HG03558 (cell line): ENCODE data around the gene CRHR1.

Experiments used
- ATAC-seq: cut with Tn5 transposase; IDR thresholded peaks from one replicate; pipeline ENCODE4 v1.9.1; 2021; ENCODE audit warnings: moderate number of reproducible peaks; ENCODE audit not compliant: unreplicated experiment; ENCODE audit errors: extremely low read depth

Gene CRHR1

DNA sequence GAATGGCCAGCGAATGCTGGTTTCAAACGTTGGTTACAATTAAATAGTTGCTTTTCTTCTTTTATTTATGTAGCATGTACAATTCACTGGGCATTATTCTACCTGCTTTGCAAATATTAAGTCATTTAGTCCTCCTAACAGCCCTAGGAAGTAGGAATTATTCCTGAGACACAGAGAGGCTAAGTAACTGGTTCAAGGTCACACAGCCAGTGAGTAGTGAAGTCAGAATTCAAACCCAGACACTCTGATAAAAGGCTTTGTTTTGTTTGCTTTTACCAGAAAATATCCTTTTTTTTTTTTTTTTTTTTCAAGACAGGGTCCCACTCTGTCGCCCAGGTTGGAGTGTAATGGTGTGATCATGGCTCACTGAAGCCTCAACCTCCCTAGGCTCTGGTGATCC lies 2.2 kb downstream of the CRHR1 start:
- no peak for ATAC-seq

DNA sequence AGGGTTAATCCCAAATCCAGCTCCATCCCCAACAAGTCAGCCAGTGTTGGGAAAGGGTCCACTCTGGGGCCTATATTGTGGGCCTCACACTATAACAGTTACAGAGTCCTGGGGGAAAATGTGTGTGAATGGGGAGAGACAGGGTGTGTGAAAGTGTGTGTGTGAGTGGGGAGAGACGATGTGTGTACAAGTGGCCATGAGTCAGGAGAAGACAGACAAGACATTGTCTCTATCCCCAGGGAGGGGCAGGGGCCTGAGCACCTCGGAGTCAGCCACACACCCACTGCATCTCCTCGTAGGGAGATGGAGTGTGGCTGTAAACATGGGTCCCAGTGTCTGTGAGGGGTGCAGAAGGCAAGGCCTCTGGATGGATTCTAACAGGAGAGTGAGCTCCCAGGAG lies 2.9 kb downstream of the CRHR1 start:
- ATAC-seq, result no peak

DNA sequence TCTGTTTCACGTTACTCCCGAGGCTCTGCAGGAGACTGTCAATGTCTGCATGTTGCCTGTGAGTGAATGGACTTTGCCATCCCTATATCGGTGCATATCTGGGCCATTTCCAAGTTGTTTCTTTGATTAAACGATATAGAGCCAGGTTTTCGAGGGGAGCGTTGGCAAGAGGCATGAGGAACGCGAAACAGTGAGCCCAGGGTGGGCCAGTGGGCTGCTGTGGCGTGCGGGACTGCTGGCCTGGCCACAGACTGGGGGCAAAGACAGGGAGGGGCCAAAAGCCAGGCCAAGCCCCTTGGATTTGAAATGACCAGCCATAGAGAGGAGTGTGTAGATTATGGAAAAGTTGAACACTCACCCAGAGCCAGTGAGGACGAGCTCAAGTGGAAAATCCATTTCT lies 3.5 kb downstream of the CRHR1 start:
- ATAC-seq, result no peak

DNA sequence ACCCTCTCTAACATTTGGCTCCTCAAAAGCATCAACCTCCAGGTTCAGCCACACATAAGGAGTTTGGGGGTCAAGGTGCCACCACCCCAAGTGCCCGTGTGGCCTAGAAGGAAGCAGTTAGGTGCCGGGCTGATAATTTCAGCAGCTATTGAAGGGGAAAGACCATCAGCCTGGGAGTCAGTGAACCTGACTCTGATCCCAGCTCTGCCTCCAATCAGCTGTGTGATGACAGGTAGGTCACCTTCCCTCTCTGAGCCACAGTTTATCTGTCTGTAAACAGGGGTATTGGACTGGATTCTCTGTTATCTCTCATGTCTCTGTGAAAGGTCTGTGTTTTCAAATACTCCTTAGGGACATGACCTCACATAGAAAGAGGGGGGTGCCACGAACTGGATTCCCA lies 3.9 kb downstream of the CRHR1 start:
- ATAC-seq, result no peak

DNA sequence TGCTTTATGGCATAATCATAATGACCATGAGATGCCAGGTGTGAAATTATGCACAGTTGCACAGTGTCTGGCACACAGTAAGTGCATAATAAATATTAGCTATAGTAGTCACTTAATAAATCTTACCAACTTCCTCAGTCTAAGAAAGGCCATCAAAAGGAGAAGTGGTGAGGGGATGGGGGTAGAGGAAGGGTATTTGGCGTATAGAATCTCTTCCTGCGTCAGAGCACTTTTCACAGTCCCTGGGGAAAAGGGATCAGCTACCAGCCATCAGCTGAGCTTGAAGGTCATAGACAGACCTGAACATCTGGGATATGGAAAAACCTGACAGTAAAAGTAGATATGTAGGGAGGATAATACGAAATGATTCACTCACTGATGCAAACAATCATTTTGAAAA lies 5.8 kb downstream of the CRHR1 start:
- ATAC-seq, result no peak

DNA sequence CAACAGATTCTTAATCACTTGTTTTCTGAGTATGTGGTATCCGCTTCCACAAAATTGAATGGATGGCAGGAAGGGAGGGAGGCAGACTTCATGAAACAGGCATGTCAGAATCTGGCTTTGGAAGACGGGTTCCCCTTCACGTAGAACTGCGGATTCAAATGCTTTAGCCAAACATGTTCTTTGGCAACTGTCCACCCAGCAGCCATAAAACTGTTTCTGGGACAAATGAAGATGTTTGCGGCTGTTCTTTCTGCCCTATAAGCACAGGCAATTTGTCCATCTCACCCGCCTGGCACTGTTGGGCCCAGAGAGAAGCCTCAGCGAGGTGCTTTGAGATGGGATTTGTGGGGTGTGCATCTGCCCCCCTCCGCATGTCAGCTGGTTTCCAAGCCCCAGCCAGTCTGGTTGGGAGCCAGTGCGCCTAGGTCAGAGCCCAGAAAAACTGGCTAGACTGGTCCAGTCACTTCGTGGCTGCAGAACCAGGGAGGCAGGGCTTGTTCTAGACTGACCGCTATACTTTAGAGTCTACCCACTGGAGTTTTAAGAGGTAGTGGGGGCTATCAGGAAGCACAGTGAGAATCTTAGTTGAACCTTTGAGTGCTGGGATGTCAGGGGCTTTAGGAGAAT lies 6.3 kb downstream of the CRHR1 start:
- ATAC-seq, result no peak

DNA sequence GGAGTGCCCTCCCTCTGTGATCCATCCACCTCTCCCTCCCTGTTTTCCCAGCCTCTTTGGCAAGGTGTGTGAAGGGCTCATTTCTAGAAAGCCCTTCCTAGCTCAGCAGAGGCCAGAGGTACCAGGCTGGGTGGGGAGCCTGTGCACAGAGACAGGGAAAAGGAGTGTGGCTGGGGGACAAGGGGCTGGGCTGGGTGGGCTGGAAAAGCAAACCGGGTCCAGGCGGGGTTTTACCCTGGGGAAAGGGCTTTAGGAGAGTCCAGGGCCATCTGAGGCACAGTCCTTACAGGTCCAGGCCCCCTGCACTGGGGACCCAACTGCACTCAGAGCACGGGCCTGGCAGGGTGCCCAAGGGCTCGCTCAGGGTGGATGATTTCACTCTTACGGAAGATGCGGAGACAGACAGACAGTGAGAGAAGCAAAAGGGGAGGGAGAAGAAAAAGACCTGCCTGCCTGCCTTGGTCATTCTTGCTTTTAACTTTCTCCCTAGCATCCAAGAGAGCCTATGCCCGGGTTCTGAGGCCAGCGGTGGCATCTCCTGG lies 7.0 kb downstream of the CRHR1 start:
- ATAC-seq, result no peak

DNA sequence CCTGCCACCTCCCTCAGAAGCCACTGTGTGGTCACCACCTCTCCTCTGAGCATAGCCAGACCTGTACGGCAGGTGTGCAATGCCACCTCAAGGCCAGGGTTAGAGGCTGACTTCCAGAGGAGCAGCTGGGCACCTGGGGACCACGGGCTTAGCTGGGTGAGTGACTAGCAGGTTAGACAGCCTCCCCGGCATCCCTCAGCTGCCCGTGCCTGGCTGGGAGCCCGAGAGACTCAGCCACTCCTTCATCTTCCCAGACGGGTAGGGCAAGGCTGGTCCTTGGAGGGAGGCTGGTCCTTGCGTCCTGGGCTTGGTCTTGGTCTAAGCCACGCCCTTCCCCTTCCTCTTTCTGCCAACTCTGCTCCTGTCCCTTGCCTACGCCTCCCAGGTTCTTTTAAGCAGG lies 7.8 kb downstream of the CRHR1 start:
- no peak for ATAC-seq

DNA sequence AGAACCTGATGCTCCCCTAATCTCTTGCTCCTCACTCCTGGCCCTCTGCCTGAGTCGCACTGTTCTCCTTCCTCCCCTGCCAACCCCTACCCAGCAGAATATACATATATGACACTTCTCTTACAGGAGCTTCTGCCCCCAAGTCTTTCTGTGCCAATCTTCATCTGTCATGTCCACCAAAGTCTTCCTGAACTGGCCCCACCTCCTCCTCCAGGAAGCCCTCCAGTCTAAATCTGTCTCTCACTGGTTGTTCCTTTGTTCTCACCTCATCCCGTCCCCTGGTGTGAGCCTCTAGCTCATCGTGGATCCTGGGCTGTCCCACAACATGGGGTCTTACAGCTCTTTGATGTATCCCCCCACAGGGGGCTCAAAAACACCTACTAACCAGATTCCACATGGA lies 8.3 kb downstream of the CRHR1 start:
- no peak for ATAC-seq

DNA sequence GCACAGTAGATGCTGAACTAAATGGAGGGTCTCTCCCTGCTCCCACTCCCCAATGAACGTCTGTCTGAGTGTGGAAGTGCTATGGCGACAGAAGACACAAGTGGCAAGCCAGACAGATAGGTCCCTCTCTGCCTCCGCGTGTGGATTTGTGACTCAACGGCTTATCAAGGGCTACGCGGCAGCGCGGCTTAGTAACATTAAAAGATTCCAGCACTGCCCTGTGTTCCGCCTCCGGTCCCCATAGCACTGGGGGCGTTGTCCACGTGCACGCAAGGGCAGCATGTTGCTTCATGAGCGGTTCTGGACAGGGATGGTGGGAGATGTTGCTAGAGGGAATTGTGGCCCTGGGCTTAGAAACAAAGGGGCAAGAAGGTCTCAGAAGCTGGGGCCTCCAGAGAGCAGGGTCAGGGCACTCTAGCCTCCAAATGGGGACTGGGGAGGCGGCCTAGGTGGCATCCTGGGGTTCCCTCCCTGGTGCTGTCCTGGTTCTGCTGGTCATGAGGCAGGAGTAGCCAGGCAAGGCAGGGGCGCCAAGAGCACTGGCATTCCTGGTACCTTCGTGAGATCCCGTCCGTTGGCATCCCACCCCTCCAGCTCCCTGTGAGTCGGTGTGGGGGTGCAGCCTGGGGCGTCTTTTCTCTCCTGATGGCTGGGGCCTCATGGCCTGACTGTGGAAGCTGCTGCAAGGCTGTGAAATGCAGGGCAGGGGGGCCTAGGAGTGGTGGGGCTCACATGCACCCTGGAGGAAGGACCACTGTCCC lies 9.1 kb downstream of the CRHR1 start:
- ATAC-seq, result no peak

DNA sequence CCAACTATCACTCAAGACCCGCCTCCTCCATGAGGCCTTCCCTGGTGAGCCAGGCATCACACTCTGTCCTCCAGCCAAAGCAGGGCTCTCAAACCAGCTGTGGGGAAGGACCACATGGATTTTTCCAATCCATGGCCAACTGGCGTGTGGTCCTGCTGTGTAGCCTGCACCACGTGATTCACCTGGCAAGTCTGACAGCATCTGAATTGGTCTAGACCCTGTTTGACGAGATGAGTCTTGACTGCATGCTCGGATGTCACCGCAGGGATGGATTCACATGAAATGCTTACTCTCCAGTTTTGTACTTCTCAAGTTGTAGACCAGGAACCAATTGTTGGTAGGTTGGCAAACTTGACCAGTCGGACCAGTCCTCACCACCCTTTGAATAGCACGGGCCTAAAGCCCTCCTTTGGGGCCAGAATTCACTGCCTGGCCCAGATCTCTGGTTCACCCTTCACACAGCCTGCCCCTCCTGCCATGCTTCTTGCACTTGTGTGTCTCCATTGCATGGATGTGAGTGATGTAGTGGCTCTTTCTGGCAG lies 9.9 kb downstream of the CRHR1 start:
- no peak for ATAC-seq

DNA sequence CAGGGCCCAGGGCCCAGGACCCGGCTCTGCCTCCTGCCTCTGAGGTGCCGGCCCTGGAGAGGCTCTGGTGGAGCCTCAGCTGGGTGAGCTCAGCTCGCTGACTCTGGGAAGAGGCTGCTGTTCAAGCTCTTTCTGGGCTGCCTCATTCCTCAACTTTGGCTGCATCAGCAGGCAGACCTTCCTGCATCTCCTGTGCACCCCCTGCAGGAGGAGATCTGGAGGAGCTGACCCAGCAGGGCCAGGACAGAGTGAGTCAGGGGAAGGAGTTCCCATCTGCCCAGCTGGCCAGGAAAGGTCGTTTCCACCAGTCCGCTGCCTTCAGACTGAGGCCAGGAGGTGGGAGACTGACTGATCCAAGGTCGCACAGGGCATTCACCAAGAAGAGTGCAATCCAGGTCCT lies 10.7 kb downstream of the CRHR1 start:
- no peak for ATAC-seq

DNA sequence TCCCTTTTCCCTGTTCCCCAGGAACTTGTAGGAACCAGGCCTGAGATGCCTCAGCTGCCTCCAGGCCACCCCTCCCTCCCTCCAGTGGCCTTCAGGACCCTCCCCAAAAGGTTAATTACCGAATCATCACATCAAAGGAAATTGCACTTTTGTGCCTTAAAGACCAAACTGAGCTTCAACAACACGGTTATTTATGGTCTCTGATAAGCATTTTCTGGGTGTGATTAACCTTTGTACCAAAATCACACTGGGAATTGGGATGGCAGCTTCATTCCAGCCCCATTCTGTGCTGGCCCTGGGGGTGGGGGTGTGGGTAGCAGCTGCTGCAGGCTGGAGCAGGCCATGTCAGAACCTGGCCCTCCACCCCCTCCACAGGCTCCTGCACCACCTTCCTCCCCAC lies 16.7 kb downstream of the CRHR1 start:
- ATAC-seq, result no peak

DNA sequence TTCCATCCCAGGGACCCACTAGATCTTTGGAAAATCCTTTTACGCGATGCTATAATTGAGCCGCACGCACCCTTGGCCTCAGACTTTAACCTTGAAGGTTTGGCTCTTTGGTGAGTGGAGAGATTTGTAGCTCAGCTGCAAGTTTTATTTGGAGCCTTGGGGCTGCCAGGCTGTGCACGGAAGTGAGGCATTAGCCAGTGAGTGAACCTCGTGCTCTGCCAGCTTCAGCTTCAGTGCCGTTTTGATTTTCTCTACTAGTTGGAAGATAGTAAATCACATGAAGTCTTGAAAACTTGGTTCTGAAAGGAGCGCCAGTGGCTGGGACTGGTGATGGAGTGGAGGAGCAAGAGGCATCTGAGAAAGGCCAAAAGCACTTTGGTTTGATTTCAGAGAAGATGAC lies 17.3 kb downstream of the CRHR1 start:
- ATAC-seq, result no peak

DNA sequence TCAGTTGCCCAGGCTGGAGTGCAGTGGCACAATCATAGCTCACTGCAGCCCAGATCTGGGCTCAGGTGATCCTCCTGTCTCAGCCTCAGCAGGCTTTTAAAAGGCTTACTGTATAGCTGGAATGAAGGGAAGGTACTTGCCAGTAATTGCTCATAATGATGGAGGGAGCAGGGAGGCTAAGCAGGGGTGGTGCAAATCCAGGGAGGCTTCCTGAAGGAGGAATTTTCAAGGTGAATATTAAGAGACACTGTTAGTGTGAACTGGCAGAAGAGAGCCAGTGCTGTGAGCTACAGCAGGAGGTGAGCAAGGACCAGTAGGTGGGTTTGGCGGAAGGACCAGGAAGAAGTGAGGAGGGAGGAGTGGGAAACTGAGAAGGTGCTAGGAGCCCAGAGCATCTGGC lies 24.7 kb downstream of the CRHR1 start:
- no peak for ATAC-seq

DNA sequence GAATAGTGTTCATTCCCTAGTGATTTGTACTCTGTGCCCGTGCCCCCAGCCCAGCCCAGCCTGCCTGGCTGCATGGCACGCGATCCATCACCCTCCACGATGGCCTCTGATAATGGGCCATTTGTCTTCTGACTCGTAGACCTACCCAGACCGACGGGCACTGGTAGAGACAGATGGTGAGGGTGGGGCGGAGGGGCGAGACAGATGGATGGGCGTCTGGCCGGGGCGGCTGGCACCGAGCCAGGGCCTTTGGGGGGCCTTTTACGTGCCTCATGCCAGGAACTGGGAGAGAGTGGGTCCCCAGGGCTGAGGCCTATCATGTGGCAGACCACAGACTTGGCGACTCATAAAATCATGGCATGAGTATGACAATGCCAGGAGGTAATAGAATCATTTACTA lies 25.4 kb downstream of the CRHR1 start:
- no peak for ATAC-seq

DNA sequence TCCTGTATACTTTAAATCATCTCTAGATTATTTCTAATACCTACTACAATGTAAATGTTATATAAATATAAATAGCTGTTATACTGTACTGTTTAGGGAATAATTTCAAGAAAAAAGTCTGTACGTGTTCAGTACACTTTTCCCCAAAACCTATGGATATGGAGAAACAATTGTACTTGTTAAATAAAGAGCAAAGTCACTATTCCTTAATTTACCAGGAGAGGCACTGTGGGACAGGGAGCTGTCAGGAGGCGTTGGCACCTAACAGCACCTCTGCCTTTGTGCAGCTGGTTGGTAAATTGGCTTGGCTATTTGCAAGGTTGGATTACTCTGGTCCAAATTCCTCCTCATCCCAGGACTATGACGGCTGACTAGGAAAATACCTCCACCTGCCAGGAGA lies 28.0 kb downstream of the CRHR1 start:
- no peak for ATAC-seq

DNA sequence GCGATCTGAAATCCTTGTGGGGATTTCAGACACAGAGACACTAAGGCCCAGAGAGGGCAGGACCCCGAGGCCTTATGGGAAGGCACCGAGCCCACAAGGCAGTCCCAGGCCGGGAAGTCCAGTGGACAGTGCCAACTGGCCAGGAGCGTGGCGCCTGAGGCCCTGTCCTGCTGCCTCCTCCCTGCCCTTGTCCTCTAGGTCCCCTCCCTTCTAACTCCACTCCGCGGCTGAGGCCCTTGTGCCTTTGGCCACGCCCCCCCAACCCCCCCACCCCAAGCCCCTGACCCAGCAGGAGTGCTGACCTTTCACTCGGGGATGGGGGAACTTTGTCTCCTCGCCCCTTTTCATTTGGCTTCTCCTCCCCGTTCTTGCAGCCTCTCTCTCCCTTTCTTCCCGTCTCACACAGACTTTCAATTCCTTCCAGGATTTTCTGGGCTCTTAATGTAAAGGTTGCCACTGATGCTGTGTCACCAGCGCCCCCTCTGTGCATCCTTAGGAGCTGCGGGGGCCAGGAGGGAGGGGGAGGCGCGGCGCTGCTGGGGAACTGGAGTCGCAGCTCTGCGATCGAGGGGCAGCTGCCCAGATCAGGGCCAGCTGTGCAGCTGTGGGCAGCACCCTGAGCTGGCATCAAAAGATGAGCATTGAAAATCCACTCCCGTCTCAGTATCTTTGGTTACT lies 29.1 kb downstream of the CRHR1 start:
- ATAC-seq, result no peak

DNA sequence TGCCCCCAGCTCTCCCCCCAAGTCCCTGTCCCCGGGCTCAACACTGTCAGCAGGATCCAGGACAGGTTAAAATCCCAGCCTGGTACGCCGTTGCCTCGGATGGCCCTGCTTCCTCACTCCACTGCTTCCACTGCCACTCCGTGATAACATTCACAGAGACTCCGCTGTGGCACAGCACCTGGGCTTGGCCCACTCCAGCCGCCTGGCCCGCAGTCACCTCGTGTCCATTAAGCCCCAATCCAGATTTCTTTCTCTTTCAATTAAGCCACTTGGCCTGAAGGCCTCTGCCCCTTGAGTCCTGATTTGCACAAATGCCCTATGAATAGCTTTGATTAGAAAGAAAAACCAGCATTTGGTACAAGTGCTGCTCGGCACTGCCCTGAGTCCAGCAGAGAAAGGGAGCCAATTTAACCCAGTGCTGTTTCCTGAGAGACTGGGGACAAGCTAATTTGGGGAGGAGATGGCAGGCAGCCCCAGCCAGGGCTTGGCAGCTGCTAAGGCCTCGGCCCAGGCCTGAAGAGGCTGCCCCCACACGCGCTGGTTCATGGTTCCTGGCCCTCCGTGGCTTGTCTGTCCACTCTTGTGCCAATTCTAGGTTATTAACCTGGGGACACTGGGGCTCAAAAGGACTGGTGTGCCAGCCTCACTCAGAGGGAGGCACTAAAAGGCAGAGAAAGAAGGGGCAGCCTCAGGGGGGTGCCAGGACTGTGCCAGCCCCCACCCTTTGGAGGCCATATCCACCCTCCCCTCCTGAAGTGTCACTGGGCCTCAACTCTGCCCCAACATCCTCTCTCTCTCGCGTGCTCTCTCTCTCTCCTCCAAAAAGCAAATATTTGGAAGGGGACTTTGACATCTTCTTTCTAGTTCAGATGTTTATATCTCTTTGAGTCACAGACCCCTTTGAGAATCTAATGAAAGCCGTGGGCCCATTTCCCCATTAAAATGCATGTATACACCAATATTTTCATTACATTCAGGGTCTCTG lies 30.8 kb downstream of the CRHR1 start:
- no peak for ATAC-seq

DNA sequence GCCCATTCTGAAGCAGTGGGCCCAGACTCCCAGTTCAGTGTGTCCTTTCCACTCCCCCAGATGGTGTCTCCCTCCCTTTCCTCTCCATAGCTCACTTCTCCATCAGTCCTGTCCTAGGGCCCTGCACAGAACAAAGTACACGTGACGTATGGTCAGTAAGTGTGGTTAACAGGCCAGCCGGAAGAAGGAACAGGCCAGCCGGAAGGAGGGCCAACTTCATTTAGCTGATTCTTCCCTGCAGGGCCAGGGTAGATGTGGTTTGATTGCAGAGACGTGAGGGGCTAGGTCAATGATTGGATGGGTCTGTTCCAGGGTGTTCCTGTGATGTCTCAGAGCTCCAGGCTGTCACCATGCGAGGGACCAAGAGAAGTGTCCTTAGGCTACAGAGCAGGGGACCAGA lies 31.6 kb downstream of the CRHR1 start:
- no peak for ATAC-seq
